GM19438 (cell line): Measurements from ENCODE around the gene ITGAL.
A peak's percentile ranks its signal among the peaks of the same experiment; 100 is the strongest.
"Not testable (repeated sequence)": the region's sequence is repeated elsewhere in the genome, so short reads cannot be mapped to it uniquely, and the experiment has no call there.

Experiments
- ATAC-seq: cut with Tn5 transposase; IDR thresholded peaks from one replicate; pipeline ENCODE4 v1.9.1; 2021; ENCODE audit warnings: low read depth; ENCODE audit not compliant: unreplicated experiment

The ITGAL gene

GRCh38 chr16:30457256-30457655, 15.3 kb upstream of the ITGAL start:
- no peak for ATAC-seq

- no peak for ATAC-seq
Observed at GRCh38 chr16:30457743-30458560, 14.6 kb upstream of the ITGAL start.

- ATAC-seq: peak; percentile 70
Observed at GRCh38 chr16:30458561-30459394, 13.8 kb upstream of the ITGAL start.

- ATAC-seq: peak; percentile 24
Observed at GRCh38 chr16:30459456-30459855, 13.1 kb upstream of the ITGAL start.

GRCh38 chr16:30461426-30461825, 11.1 kb upstream of the ITGAL start:
- ATAC-seq: not testable (repeated sequence)

GRCh38 chr16:30464078-30464477, 8.5 kb upstream of the ITGAL start:
- no peak for ATAC-seq

- no peak for ATAC-seq
Observed at GRCh38 chr16:30470170-30470512, 2.4 kb upstream of the ITGAL start.

GRCh38 chr16:30470632-30470995, 1.9 kb upstream of the ITGAL start:
- no peak for ATAC-seq

GRCh38 chr16:30473231-30474073, 910 bp downstream of the ITGAL start:
- no peak for ATAC-seq

- ATAC-seq: no peak
Observed at GRCh38 chr16:30474074-30474452, 1.5 kb downstream of the ITGAL start.

GRCh38 chr16:30474684-30475083, 2.1 kb downstream of the ITGAL start:
- no peak for ATAC-seq

- ATAC-seq: no peak
Observed at GRCh38 chr16:30476991-30477390, 4.4 kb downstream of the ITGAL start.

GRCh38 chr16:30477773-30478172, 5.2 kb downstream of the ITGAL start:
- not testable (repeated sequence) for ATAC-seq

GRCh38 chr16:30478766-30479478, 6.4 kb downstream of the ITGAL start:
- ATAC-seq: no peak

GRCh38 chr16:30481381-30481780, 8.8 kb downstream of the ITGAL start:
- no peak for ATAC-seq

- ATAC-seq: no peak
Observed at GRCh38 chr16:30482366-30482765, 9.8 kb downstream of the ITGAL start.

- no peak for ATAC-seq
Observed at GRCh38 chr16:30484887-30485286, 12.3 kb downstream of the ITGAL start.

- ATAC-seq: no peak
Observed at GRCh38 chr16:30485818-30486436, 13.4 kb downstream of the ITGAL start.

GRCh38 chr16:30488764-30489605, 16.4 kb downstream of the ITGAL start:
- no peak for ATAC-seq
